Activated naive CD8-positive, alpha-beta T cell treated with anti-CD3 and anti-CD28 coated beads, Interleukin-2, amount 10 ng/mL, durations not matched to agents 7 days and 5 days (primary cell): Measurements from ENCODE around the gene AGBL5. TPM values are rescaled to one million over a fixed set of nuclear protein-coding genes. Genes with fewer than 3 reads are reported as not detected.
A peak's percentile ranks its signal among the peaks of the same experiment; 100 is the strongest.

Source experiments
- ATAC-seq: fragments of 150-1000 bp; cut with Tn5 transposase; one replicate; pipeline ENCODE4 v1.10.0; 2021; ENCODE audit warnings: low read depth, moderate library complexity
- POLR2A ChIA-PET: fragments of 350-600 bp; sonication (Branson Sonifier 250); formaldehyde crosslinking; loops from one replicate; lab custom pipeline; 2021; ENCODE audit warnings: antibody characterized with exemption; lab: Charles Lee
- DNase-seq: peaks from one replicate; pipeline ENCODE4 v3.0.0; 2021
- H3K27ac Mint-ChIP-seq: one replicate; pipeline ENCODE4 v1.8.0; 2022; ENCODE audit warnings: mild to moderate bottlenecking, mixed read lengths
- H3K27me3 Mint-ChIP-seq: one replicate; pipeline ENCODE4 v1.8.0; 2022; ENCODE audit warnings: mild to moderate bottlenecking, moderate library complexity, mixed read lengths
- H3K36me3 Mint-ChIP-seq: one replicate; pipeline ENCODE4 v1.8.0; 2021; ENCODE audit warnings: mild to moderate bottlenecking, mixed read lengths
- H3K4me1 Mint-ChIP-seq: one replicate; pipeline ENCODE4 v1.8.0; 2021; ENCODE audit warnings: mixed read lengths
- H3K4me3 Mint-ChIP-seq: one replicate; pipeline ENCODE4 v1.8.0; 2022; ENCODE audit warnings: mild to moderate bottlenecking, moderate library complexity, mixed read lengths
- H3K9me3 Mint-ChIP-seq: one replicate; pipeline ENCODE4 v1.8.0; 2021; ENCODE audit warnings: mixed read lengths
- total RNA-seq, 2 experiments: library from RNA; stranded (reverse); gene quantifications; one replicate each; pipeline ENCODE4 v1.2.3, GENCODE V29; 2021

AGBL5 gene
- total RNA-seq, 2 experiments from 2014 or later = 14.9 to 18.0 TPM

DNA sequence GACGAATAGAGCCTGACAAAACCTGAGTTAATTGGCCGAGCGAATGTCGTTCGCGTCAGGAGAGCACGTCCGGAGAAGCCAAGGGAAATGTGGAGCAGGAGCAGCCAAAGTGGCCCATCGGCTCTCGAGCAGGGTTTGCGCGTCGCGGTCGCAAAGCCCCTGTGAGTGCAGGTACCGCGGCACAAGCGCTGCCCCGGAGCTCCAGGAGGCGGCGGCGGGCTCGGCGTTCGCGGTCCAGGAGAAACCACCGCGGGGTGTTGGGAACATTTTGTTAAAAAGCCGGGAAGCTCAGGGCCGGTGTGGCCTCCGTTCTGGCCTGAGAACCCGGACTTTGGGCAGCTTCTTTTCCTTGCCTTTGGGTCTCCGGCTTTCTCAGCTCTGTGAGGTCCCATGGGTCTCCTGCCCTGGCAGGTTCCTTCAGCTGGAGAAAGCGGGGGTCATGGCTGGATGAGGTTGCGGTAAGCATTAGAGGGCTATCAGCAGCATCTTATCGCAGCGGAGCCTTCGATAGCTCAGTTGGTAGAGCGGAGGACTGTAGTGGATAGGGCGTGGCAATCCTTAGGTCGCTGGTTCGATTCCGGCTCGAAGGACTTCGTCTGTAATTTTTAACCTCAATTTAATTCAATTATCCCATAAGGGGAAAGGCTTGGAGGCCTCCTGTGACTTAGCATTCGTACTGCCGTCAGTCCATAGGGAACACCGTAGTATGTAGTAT, 1.0 kb upstream of the AGBL5 start:
- Mint-ChIP-seq H3K4me1 (peaks cover 28% of the 10 kb centered on the region), H3K4me3 (peak overlapping the region; percentile 97), H3K36me3 (peaks cover 12% of the 10 kb centered on the region)

DNA sequence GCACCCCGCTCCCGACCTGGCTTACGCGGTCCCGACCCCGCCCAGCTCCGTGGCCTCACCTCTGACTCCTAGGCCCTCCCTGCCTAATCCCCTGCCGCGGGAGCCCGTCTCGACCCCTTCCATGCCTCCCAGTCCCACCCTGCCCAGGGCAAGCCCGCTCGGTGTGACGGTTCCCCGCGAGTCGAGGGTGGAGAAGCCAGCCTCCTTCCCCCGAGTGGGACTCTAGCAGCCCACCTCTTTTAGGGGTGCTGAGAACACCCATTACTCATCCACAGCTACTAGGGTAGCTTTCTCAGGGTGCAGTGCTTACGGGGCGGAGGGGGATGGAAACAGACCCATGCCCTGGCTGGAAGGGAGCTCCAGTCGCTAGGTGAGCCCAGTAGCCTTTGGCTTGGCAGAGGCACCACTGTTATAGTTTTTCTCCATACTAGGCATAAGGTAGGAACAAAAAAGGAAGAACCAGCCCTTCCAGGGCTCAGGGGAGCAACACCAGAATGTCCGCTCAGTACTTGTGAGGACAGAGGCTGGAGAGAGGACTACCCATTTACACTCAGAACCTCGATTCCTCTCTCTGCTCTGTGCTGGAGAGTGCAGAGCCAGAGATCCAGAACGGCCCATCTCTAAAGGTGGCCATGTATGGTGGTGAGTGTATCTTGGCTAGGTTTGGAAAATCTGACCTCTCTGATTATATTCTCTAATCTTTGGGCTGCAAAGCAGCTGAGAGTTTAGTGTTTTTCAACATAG, 606 bp downstream of the AGBL5 start:
- DNase-seq = no peak
- peaks cover 4% of the 10 kb centered on the region for H3K27me3 Mint-ChIP-seq
- ATAC-seq = no peak
- H3K27ac Mint-ChIP-seq = peak overlapping the region; percentile 83
- H3K9me3 Mint-ChIP-seq = peaks cover 4% of the 10 kb centered on the region
- peaks cover 26% of the 10 kb centered on the region for H3K4me1 Mint-ChIP-seq
- peak overlapping the region; percentile 90 for H3K4me3 Mint-ChIP-seq
- POLR2A ChIA-PET = interaction anchor here (0.6 to 5.5 kb wide), 12 partner anchors 11 to 526 kb away, joined by 3 to 92 read pairs (median 8); partner anchors contain the start of genes ATRAID, KHK, MPV17 and OST4
- peaks cover 15% of the 10 kb centered on the region for H3K36me3 Mint-ChIP-seq

More for the DNA sequence above, 1.0 kb upstream of the AGBL5 start:
- ATAC-seq (peak; percentile 60), DNase-seq (peak; percentile 93)
- peak overlapping the region; percentile 99 for H3K27ac Mint-ChIP-seq
- H3K9me3 Mint-ChIP-seq = peaks cover 4% of the 10 kb centered on the region
- H3K27me3 Mint-ChIP-seq = peaks cover 4% of the 10 kb centered on the region
- POLR2A ChIA-PET = interaction anchor here (0.6 to 5.5 kb wide), 18 partner anchors 9 to 359 kb away, joined by 3 to 92 read pairs (median 5); partner anchors contain the start of genes ATRAID, KHK, MPV17 and OST4

DNA sequence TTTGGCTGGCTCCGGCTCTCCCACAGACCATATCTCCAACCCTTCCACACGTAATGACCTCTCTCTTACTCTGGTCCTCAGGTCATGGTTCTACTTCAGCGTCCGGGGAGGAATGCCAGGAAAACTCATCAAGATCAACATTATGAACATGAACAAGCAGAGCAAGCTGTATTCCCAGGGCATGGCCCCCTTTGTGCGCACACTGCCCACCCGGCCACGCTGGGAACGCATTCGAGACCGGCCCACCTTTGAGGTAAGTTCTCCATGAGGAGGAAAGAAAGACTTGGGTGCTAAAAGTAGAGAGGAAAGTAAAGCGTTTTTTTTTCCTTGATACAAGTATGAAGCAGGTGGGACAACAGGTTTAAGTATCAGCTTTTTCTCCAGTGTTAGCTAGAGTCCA, 1.9 kb downstream of the AGBL5 start:
- peaks cover 4% of the 10 kb centered on the region for H3K27me3 Mint-ChIP-seq
- no peak overlapping the region for H3K27ac Mint-ChIP-seq
- H3K36me3 Mint-ChIP-seq = peaks cover 15% of the 10 kb centered on the region
- no peak for ATAC-seq
- H3K9me3 Mint-ChIP-seq = peaks cover 4% of the 10 kb centered on the region
- H3K4me1 Mint-ChIP-seq = peaks cover 24% of the 10 kb centered on the region
- H3K4me3 Mint-ChIP-seq = peak overlapping the region; percentile 18
- POLR2A ChIA-PET = interaction anchor here (2.6 to 5.5 kb wide), 2 partner anchors 11 to 20 kb away, joined by 11 to 92 read pairs; partner anchors contain the start of gene OST4
- DNase-seq = no peak

DNA sequence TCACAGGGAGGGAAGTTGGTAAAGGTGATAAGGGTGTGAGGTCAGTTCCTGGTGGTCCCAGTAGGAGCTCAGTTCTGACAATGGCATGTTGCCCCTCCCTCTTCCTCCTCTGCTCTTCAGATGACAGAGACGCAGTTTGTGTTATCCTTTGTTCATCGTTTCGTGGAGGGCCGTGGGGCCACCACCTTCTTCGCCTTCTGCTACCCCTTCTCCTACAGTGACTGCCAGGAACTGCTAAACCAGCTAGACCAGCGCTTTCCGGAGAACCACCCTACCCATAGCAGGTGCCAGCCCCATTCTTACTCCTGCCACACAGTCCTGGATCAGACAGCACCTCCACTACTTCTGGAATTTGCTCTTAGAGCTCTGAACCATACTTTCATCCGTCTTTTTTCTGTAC, 2.3 kb downstream of the AGBL5 start:
- Mint-ChIP-seq H3K9me3 (peaks cover 4% of the 10 kb centered on the region), H3K36me3 (peaks cover 15% of the 10 kb centered on the region), H3K4me3 (no peak overlapping the region), H3K27ac (no peak overlapping the region), H3K4me1 (peaks cover 24% of the 10 kb centered on the region), H3K27me3 (peaks cover 4% of the 10 kb centered on the region)
- POLR2A ChIA-PET = interaction anchor here (5.5 kb wide), 1 partner anchor 19 kb away, joined by 92 read pairs; the partner anchor contains the start of gene OST4
- no peak for DNase-seq
- no peak for ATAC-seq

DNA sequence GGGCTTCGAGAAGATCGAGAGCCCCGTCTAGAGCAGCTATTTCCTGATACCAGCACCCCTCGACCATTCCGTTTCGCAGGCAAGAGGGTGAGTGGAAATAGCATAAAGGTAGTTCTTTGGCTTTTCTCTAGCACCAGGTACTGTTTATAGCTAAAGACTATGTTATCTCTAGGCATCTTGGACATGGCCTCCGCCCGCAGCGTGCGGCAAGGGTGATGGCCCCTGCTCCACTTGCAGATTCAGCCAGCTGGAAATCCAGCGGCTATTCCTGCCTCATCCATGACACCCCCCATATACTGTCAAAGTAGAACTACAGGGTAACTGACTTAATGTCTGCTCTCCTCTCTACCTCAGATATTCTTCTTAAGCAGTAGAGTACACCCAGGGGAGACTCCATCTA, 3.3 kb downstream of the AGBL5 start:
- H3K27ac Mint-ChIP-seq = no peak overlapping the region
- DNase-seq (no peak), ATAC-seq (no peak)
- H3K36me3 Mint-ChIP-seq = peaks cover 15% of the 10 kb centered on the region
- peaks cover 4% of the 10 kb centered on the region for H3K9me3 Mint-ChIP-seq
- peaks cover 18% of the 10 kb centered on the region for H3K4me1 Mint-ChIP-seq
- H3K4me3 Mint-ChIP-seq = no peak overlapping the region
- POLR2A ChIA-PET = interaction anchor here (0.9 to 5.5 kb wide), 3 partner anchors 9 to 27 kb away, joined by 3 to 92 read pairs (median 3); partner anchors contain the start of gene OST4
- peaks cover 4% of the 10 kb centered on the region for H3K27me3 Mint-ChIP-seq

DNA sequence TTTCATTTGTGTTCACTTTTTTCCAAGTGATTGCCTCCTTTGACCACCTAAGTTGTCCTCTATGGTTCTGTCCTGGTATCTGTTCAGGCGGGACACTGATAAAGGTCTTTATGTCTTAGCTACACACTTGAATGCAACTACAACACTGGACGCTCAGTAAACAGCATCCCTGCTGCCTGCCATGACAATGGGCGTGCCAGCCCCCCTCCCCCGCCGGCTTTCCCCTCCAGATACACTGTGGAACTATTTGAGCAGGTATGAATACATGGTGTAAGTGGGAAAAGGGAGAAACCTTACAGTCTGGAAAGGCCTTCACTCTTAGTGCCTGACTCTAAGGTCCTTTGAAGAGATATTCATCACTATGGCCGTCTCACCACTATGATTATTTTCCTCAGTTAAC, 5.7 kb downstream of the AGBL5 start:
- Mint-ChIP-seq H3K36me3 (peaks cover 9% of the 10 kb centered on the region), H3K27ac (no peak overlapping the region), H3K4me3 (no peak overlapping the region), H3K9me3 (no peaks in the 10 kb centered on the region), H3K27me3 (no peaks in the 10 kb centered on the region), H3K4me1 (peaks cover 8% of the 10 kb centered on the region)
- ATAC-seq (no peak), DNase-seq (no peak)
- POLR2A ChIA-PET = no interaction called here

DNA sequence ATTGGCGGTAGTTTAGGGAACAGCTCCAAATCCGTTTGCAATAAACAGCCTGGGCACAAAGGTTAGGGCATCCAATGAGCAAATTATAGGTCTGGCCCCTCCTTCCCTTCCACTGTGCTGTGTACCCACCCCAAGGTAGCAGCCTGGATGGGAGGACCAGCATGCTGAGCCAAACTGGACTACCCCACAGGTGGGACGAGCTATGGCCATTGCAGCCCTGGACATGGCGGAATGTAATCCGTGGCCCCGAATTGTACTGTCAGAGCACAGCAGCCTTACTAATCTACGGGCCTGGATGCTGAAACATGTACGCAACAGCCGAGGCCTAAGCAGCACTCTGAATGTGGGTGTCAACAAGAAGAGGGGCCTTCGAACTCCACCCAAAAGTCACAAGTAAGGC, 6.7 kb downstream of the AGBL5 start:
- Mint-ChIP-seq H3K4me1 (peaks cover 6% of the 10 kb centered on the region), H3K9me3 (no peaks in the 10 kb centered on the region), H3K4me3 (no peak overlapping the region), H3K27ac (no peak overlapping the region), H3K27me3 (no peaks in the 10 kb centered on the region), H3K36me3 (peaks cover 14% of the 10 kb centered on the region)
- POLR2A ChIA-PET = interaction anchor here (1.5 to 2.6 kb wide), 2 partner anchors 10 to 13 kb away, joined by 6 to 9 read pairs; partner anchors contain the start of gene OST4
- DNase-seq = no peak
- ATAC-seq = no peak

DNA sequence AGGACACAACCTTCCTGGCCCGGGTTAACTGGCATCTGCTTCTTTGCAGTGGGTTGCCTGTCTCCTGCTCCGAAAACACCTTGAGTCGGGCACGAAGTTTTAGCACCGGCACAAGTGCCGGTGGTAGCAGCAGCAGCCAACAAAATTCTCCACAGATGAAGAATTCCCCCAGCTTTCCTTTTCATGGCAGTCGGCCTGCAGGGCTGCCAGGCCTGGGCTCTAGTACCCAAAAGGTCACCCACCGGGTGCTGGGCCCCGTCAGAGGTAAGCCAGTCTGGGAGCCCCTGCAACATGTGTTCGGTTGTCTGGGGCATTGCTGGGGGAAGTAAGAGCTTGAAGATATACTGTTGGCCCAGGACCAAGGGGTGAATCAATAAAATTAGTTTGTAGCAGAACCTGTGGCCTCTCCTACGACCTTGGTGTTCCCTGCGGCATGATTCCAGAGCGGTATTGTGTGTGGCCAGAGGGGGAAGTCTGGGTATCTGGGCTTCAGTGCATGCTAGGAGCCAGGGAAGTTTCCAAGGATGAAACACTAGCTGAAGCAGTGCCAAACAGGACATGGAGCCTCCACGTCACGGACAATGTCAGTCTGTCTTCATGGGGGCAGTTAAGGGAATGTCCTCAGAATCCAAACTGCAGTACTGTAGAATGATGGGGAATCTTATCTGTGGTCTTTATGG, 7.8 kb downstream of the AGBL5 start:
- POLR2A ChIA-PET = interaction anchor here (1.4 to 2.6 kb wide), 2 partner anchors 8 to 9 kb away, joined by 4 to 9 read pairs; partner anchors contain the start of gene AGBL5
- peaks cover 3% of the 10 kb centered on the region for H3K4me1 Mint-ChIP-seq
- DNase-seq (no peak), ATAC-seq (no peak)
- H3K4me3 Mint-ChIP-seq = no peak overlapping the region
- H3K27me3 Mint-ChIP-seq = no peaks in the 10 kb centered on the region
- H3K9me3 Mint-ChIP-seq = no peaks in the 10 kb centered on the region
- peaks cover 14% of the 10 kb centered on the region for H3K36me3 Mint-ChIP-seq
- no peak overlapping the region for H3K27ac Mint-ChIP-seq

DNA sequence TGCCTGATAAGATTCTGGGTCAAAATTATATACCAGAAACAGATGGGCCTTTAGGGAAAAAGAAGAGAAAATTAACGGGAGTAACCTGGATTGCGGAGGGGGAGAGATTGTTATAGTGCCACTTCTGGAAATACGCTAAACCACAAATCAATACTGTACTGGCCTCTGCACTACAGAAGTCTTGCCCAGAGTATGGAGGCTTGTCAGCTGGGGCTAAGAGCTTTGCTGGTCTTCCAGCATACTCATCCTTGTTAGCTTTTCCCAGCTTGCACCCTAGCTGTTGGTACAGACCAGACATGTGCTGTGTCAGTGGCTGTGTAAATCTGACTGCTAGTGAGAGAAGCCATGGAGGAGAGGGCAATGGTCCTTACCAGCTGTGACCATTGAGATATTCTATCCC, 8.9 kb downstream of the AGBL5 start:
- Mint-ChIP-seq H3K4me3 (no peak overlapping the region), H3K27me3 (no peaks in the 10 kb centered on the region), H3K9me3 (no peaks in the 10 kb centered on the region), H3K4me1 (peaks cover 3% of the 10 kb centered on the region), H3K27ac (no peak overlapping the region), H3K36me3 (peaks cover 10% of the 10 kb centered on the region)
- DNase-seq = no peak
- POLR2A ChIA-PET = interaction anchor here (0.9 to 1.4 kb wide), 2 partner anchors 9 kb away, joined by 4 to 5 read pairs; partner anchors contain the start of gene AGBL5
- no peak for ATAC-seq

DNA sequence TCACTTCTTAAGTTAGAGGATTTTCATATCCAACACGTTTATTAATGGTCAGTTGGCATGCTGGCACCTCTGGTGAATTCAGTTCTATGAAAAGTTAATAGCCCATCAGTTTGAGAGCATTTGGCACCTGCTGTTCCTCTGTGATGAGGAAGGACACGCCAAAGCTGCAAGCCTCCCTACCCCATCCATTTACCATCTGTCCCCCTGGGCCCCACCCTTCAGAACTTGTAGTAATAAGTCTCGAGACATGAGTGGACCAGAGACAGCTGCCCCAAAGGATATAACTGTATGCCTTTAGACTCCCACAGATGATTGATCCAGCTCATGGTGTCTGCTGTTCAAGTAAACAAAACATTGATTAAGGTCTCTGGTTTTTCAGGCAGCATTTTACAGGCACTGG, 13.7 kb downstream of the AGBL5 start:
- no peaks in the 10 kb centered on the region for H3K27me3 Mint-ChIP-seq
- no peaks in the 10 kb centered on the region for H3K9me3 Mint-ChIP-seq
- no peak overlapping the region for H3K4me3 Mint-ChIP-seq
- POLR2A ChIA-PET = interaction anchor here (0.9 to 2.7 kb wide), 2 partner anchors 13 to 22 kb away, joined by 3 to 11 read pairs; partner anchors contain the start of gene AGBL5
- no peak for DNase-seq
- peaks cover 20% of the 10 kb centered on the region for H3K4me1 Mint-ChIP-seq
- no peak for ATAC-seq
- H3K36me3 Mint-ChIP-seq = peaks cover 15% of the 10 kb centered on the region
- H3K27ac Mint-ChIP-seq = no peak overlapping the region

DNA sequence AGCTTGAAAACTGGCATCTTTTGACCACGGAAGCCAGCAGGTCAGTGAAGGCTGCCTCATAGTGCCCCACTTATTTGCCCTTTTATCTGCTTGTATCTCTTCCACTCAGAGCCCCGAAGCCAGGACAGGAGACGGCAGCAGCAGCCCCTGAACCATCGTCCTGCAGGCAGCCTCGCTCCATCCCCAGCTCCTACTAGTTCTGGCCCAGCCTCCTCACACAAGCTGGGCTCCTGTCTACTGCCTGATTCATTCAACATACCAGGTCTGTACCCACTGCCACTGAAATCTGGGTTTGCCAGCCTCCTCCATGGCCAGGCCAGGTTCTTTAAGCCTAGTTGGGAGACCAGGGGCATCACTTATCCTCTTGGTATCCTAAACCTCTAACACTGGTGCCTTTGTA, 15.9 kb downstream of the AGBL5 start:
- H3K4me3 Mint-ChIP-seq = no peak overlapping the region
- no peaks in the 10 kb centered on the region for H3K27me3 Mint-ChIP-seq
- DNase-seq = no peak
- H3K36me3 Mint-ChIP-seq = peaks cover 14% of the 10 kb centered on the region
- POLR2A ChIA-PET = interaction anchor here (1.0 to 2.6 kb wide), 4 partner anchors 9 to 20 kb away, joined by 3 to 10 read pairs (median 7); partner anchors contain the start of gene AGBL5
- no peaks in the 10 kb centered on the region for H3K9me3 Mint-ChIP-seq
- no peak for ATAC-seq
- peaks cover 26% of the 10 kb centered on the region for H3K4me1 Mint-ChIP-seq
- no peak overlapping the region for H3K27ac Mint-ChIP-seq

DNA sequence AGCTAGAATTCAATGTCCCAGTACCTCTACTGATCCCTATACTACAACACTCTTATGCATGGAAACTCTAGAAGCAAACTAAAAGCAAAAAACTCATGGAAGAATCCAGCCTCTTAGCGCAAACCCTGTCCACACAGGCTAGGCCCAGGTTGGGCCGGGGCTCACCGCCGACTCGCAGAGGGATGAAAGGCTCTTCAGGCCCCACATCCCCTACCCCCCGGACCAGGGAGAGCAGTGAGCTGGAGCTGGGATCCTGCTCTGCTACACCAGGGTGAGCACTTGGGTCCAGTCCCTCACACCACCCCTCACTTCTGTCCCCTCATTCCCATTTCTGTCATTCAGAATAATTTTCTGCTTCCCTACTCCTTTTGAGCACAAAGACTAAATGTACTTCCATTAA, 18.0 kb downstream of the AGBL5 start:
- Mint-ChIP-seq H3K36me3 (peaks cover 13% of the 10 kb centered on the region), H3K4me1 (peaks cover 39% of the 10 kb centered on the region), H3K27ac (no peak overlapping the region), H3K4me3 (peak overlapping the region; percentile 93), H3K9me3 (no peaks in the 10 kb centered on the region), H3K27me3 (no peaks in the 10 kb centered on the region)
- DNase-seq (no peak), ATAC-seq (no peak)
- POLR2A ChIA-PET = interaction anchor here (0.7 to 2.4 kb wide), 2 partner anchors 9 to 11 kb away, joined by 5 to 9 read pairs; no protein-coding TSS in a partner anchor
